NCI-H69 (cell line): ENCODE results near the gene TMCO2.
A peak's percentile ranks its signal among the peaks of the same experiment; 100 is the strongest.

Experiments
- DNase-seq: peaks from one replicate; lab custom pipeline; 2025; lab: John Stamatoyannopoulos, UW

The TMCO2 gene

GRCh38 chr1:40257688-40258444, 10.1 kb downstream of the TMCO2 start, which contains the start of gene ZMPSTE24:
ZMPSTE24 (plus strand) TSS chr1:40258236; CDS start chr1:40258272, 36 bp downstream.
- DNase-seq = peak; percentile 96

- DNase-seq = peak; percentile 35
These were observed 10.7 kb downstream of the TMCO2 start for GRCh38 chr1:40258445-40258769.

GRCh38 chr1:40264354-40264781, 16.6 kb downstream of the TMCO2 start:
- DNase-seq = no peak

DNA sequence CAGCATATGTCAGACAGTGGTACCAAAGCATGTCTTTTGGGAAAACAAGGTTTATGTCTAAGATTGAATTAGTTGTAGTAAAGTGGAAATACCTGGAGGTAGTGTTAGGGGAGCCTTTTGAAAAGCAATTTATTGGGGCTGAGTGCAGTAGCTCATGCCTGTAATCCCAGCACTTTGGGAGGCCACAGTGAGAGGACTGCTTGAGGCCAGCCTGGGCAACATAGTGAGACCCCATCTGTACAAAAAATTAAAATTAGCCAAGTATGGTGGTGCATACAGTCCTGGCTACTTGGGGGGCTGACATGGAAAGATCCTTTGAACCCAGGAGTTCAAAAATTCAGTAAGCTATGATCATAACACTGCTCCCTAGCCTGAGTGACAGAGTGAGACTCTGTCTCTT, 17.6 kb downstream of the TMCO2 start:
- no peak for DNase-seq

DNA sequence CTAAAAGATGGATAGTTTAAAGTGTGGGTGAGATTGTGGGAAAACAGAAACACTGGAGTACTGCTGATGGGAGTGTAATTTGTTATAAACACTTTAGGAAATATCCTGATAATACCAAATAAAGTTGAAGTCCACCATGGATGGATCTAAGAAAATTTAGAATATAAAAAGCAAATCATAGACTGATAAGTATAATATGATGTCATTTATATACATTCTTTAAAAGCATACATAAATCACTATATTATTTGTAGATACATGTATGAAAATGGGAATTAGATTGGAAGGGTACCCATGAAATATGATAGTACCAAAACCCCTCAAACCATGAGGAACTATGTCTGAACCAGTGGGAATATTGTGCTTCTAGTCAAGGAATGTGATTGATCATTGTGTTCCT, 18.2 kb downstream of the TMCO2 start:
- DNase-seq = no peak

- no peak for DNase-seq
These were observed 19.2 kb downstream of the TMCO2 start for GRCh38 chr1:40266786-40267535.

- no peak for DNase-seq
These were observed 20.0 kb downstream of the TMCO2 start for GRCh38 chr1:40267767-40268187.

DNA sequence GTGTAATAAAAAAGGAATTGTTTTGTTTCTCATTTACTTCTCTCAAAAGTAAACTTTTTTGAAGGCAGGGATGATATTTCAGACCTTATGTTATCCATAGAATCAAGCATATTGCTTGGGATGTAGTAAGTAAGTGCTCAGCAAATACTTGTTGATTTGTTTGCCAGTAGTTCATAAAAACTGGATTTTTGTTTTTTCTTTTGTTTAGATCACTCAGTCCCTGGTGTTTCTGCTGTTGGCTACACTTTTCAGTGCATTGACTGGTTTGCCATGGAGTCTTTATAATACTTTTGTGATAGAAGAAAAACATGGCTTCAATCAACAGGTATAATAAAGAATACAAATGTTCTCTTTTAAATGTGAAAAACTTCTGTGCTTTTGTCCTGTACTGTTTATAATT, 20.5 kb downstream of the TMCO2 start:
- DNase-seq = no peak

DNA sequence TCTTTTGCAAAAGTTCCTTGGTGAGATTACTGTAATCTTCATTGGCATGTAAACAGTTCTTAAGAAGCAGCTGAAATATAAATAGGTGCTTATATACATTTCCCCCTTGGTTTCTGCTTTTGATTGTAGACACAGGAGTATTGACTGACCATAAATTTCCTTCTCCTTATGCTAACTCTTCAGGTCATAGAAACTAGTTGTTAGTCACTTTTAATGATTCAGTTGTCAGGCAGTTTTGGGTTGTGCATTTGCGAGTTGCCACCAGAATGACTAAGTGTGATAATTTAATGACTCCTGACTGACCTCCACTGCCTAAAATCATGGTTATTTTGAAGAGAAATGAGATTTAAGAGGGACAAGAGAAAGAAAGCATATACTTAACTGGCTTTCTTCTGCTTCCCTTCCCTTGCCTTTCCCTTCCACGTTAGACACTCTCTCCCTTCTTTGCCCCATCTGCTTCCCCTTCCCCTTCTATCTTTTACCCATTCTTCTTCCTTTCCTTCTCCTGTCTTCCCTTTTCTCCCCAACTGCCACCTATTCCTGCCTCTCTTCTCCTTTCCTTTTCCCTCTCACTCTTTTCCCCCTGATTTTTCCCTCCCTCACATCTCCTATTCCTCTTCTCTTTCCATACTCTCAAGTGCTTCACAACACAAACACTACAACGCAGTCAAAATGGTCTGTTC, 22.6 kb downstream of the TMCO2 start:
- no peak for DNase-seq

GRCh38 chr1:40272653-40273213, 25.0 kb downstream of the TMCO2 start:
- no peak for DNase-seq

DNA sequence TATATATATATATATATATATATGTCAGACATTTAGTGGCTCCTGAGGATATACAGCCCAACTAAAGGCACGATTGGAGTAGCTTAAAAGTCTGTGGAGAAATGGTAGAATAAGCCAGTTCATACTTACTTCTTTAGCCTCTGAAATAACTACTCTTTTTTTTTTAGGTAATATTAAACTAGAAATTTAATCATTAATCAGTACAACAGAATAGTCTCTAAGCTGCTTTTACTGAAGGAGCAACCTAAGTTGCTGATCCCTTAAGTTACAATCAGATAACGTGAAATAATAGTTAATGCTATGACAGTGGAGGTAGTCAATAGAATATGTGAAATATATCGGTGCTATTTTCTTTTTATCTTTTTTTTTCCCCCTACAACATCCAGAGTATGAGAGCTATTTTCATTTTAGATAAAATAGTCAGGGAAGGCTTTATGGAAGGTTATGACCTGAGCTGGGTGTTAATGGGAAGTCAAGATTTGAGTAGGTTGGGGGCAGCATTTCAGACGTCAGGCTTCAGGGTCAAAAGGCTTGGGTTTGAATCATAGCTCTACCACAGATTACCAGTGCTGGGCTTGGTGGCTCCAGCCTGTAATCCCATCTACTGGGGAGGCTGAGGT, 25.9 kb downstream of the TMCO2 start:
- no peak for DNase-seq

DNA sequence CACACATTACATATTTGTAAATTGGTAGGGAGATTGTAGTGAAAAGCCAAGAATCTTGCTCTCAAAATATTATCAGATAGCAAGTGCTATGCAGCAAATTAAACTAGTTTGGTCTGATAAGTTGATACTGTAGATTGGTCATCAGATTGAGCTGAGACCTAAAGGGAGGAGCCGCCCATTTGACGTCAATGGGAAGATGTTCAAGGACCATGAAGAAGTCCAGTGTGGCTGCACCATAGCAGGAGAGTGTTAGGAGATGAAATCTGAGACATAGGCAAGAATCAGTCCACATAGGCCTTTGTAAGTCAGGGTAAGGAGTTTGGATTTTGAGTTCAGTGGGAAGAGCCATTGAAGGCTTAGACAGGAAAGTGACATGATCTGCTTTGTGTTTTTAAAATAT, 26.6 kb downstream of the TMCO2 start:
- DNase-seq = no peak

GRCh38 chr1:40276122-40276521, 28.4 kb downstream of the TMCO2 start:
- no peak for DNase-seq

DNA sequence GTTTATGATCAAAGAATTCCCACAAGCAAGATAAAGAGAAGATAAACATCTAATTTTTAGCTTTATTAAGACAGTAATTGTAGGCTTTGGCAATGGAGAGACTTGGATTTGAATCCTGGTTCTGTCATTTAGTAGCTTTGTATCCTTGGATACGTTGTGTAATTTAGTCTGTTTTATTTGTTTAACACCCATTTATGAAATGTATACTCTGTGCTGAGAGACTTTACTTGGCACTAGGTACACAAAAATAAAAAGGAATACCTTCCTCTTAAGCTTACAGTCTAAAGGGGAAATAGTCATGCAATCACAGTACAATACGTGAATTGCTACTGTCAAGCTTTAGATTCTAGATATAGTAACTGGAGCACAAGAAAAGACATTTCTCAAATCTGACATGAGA, 34.1 kb downstream of the TMCO2 start:
- peak; percentile 23 for DNase-seq

GRCh38 chr1:40291293-40291692, 43.6 kb downstream of the TMCO2 start:
- no peak for DNase-seq

GRCh38 chr1:40299366-40300248, 51.9 kb downstream of the TMCO2 start:
- peak; percentile 41 for DNase-seq

DNA sequence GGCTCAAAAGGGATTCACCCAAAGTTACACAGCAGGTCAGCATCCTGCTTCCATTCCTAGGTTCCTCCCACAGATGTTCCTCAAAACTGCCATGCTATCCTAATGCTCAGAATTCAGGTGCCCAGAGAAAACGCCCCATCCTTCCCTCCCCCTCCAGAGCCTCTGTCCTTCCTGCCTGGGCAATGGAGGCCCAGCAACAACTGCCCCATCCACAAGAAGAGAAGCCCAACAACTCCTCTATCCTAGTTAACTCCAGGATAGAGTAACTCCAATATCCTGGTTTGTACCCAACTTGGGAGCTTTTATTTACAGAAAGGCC, 52.5 kb downstream of the TMCO2 start:
- no peak for DNase-seq

GRCh38 chr1:40300651-40301050, 52.9 kb downstream of the TMCO2 start:
- no peak for DNase-seq

- no peak for DNase-seq
These were observed 53.3 kb downstream of the TMCO2 start for GRCh38 chr1:40301066-40301465.
